Sigmoid colon (tissue), 7 donors: ENCODE measurements around the gene PDXDC1. TPM values are rescaled to one million over a fixed set of nuclear protein-coding genes. Genes with fewer than 3 reads are reported as not detected.
"Not testable (repeated sequence)": the region's sequence is repeated elsewhere in the genome, so short reads cannot be mapped to it uniquely, and the experiment has no call there.

Experiments
- DNase-seq: peaks from one replicate; pipeline ENCODE4 v3.0.0-alpha.2; 2019
- H3K27ac ChIP-seq, 4 donors: fragments of 200-600 bp; sonication (generic); one replicate each; pipeline ENCODE4 v1.5.1; 2016 to 2019; ENCODE audit warnings: mild to moderate bottlenecking in 1 of 4
- H3K27me3 ChIP-seq, 3 donors: fragments of 200-600 bp; sonication (generic); one replicate each; pipeline ENCODE4 v1.5.1; 2019; ENCODE audit warnings: mild to moderate bottlenecking in 1 of 3
- H3K36me3 ChIP-seq, 4 donors: fragments of 200-600 bp; sonication (generic); one replicate each; pipeline ENCODE4 v1.5.1; 2016 to 2019
- H3K4me1 ChIP-seq, 4 donors: fragments of 200-600 bp; sonication (generic); one replicate each; pipeline ENCODE4 v1.5.1; 2017 to 2019
- H3K4me3 ChIP-seq, 4 donors: fragments of 200-600 bp; sonication (generic); one replicate each; pipeline ENCODE4 v1.5.1; 2017 to 2019; ENCODE audit warnings: mild to moderate bottlenecking in 2 of 4, moderate library complexity in 1 of 4
- H3K9me3 ChIP-seq, 4 donors: fragments of 200-600 bp in 3 of 4; sonication (generic) in 3 of 4; one replicate each; pipeline versions ENCODE4 v1.5.1 to v1.6.1; 2013 to 2019
- POLR2A ChIP-seq, 2 donors: fragments of 450-650 bp; IDR thresholded peaks; one replicate each; pipeline ENCODE4 v1.6.1; 2016; ENCODE audit warnings: antibody characterized with exemption in 2 of 2, mild to moderate bottlenecking in 2 of 2, moderate library complexity in 2 of 2
- POLR2AphosphoS5 ChIP-seq, 4 donors: sonication (generic); formaldehyde crosslinking; IDR thresholded peaks; one replicate each; pipeline ENCODE4 v1.6.1; 2017; ENCODE audit warnings: antibody characterized with exemption in 4 of 4
- WGBS, 2 donors: extraction: QIAGEN DNeasy Blood & Tissue Kit; methylation state at CpG; one replicate each; pipeline ENCODE4 v1.1.7; 2013; 5-methylcytosine and 5-hydroxymethylcytosine counted together
- intact Hi-C: fragments of 100-400 bp; cut with DNase I; formaldehyde crosslinking; loops from one replicate; pipeline ENCODE4 v1.15.1; 2023
- polyA plus RNA-seq, 3 donors: library from polyadenylated mRNA; stranded (reverse); fragments of 200-250 nt; gene quantifications; one replicate each; pipeline ENCODE4 v1.2.3, GENCODE V29; 2013
- total RNA-seq, 4 donors: library from RNA; depleted of rRNA; stranded (reverse); fragments of >200 nt; gene quantifications; one replicate each; pipeline ENCODE4 v1.1.0, GENCODE V29; 2016
- donor health status: healthy with polysubstance abuse.
- donor health status: Bipolar disorder and iron deficiency.
- donor health status: healthy.

PDXDC1 gene
- total RNA-seq, result 10 to 100 TPM; 46.4 to 57.3 (median 52.2) TPM
- polyA plus RNA-seq, result 100 to 1,000 TPM in 1 of 3 donors, 10 to 100 TPM in 2; 94.3 to 112 (median 99.6) TPM

DNA sequence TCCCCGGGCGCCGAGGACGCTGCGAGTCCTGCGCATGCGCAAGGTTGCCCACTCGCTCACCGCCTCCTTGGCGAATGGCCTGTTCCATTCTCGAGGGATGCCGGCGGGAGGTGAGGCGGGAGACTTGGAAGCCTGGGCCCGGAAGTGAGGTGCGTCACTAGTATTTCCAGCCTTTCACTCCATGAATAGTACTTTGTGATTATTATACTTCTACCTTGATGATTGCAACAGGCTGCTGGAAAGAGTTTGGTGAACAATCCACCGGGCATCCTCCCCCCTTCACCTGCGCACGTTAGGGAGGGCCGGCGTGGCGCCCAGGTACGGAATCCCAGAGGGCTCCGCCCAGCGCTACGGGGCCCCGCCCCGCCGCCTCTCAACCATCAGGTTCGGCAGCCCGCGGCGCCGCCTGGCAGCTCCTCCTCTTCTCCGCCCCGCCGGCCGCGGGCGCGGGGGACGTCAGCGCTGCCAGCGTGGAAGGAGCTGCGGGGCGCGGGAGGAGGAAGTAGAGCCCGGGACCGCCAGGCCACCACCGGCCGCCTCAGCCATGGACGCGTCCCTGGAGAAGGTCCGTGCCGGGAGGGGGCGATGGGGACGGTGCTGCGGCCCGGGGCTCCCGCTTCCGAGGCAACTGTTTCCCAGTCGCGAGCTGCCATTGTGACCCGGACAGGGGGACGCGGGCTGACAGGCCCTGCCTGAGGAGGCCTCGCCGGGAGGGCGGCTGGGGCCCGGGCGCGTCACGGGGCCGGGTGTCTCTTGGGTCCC, at the start of gene PDXDC1:
PDXDC1 (plus strand) TSS at position 371 of the 762 bp plus-strand sequence; CDS start at position 545, 174 bp downstream.
- H3K9me3 ChIP-seq, H3K36me3 ChIP-seq, H3K27me3 ChIP-seq, intact Hi-C loops: not testable (repeated sequence)
- Histone ChIP-seq H3K27ac (peak within 1 kb of the TSS; percentile 84 to 95 (median 90)), H3K4me3 (peak within 1 kb of the TSS; percentile 60 to 87 (median 74)), H3K4me1 (peaks cover 0 to 23% (median 13%) of the 10 kb centered on the region in 4 donors)
- TF ChIP-seq POLR2A (IDR thresholded peaks at IDR 0.05) (peak; percentile 81 to 86), POLR2AphosphoS5 (IDR thresholded peaks at IDR 0.05) (peak; percentile 42 to 93 (median 69))
- DNase-seq, result peak; percentile 90
- 0 to 1% methylated on average over 74 of the region's 74 CpGs for WGBS, 2 donors

DNA sequence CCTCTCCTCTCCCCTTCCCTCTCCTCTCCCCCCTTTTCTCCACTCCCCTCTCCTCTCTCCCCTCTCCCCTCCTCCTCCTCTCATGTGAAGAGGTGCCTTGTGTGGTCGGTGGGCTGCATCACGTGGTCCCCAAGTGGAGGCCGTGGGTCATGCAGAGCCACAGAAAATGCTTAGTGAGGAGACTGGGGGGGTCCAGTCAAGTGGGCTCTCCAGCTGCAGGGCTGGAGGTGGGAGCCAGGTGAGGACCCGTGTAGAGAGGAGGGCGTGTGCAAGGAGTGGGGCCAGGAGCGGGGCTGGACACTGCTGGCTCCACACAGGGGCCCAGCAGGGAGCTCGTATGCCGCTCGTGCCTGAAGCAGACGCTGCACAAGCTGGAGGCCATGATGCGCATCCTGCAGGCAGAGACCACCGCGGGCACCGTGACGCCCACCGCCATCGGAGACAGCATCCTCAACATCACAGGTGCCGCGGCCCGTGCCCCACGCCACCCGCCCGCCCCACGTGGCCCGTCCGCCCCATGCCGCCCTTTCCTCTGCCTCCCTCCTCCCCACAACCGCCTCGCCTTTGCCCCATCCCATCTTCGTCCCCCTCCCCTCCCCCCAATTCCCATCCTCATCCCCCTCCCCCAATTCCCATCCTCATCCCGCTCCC, 46.6 kb upstream of the PDXDC1 start:
- H3K9me3 ChIP-seq, H3K36me3 ChIP-seq, H3K4me3 ChIP-seq, H3K27me3 ChIP-seq, H3K27ac ChIP-seq, H3K4me1 ChIP-seq, intact Hi-C loops: not testable (repeated sequence)
- 69 to 85% methylated on average over 6 of the region's 31 CpGs for WGBS, 2 donors
- peak; percentile 69 for DNase-seq

DNA sequence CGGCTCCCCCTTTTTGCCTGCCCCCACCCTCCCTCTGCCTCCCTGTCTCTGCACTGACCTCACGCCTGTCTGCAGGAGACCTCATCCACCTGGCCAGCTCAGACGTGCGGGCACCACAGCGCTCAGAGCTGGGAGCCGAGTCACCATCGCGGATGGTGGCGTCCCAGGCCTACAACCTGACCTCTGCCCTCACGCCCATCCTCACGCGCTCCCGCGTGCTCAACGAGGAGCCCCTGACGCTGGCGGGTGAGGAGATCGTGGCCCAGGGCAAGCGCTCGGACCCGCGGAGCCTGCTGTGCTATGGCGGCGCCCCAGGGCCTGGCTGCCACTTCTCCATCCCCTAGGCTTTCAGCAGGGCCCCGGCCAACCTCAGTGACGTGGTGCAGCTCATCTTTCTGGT, 45.6 kb upstream of the PDXDC1 start:
- WGBS, 2 donors, result 94 to 96% methylated on average over 19 of the region's 26 CpGs
- H3K4me1 ChIP-seq, H3K27me3 ChIP-seq, H3K4me3 ChIP-seq, intact Hi-C loops, H3K9me3 ChIP-seq, H3K27ac ChIP-seq, H3K36me3 ChIP-seq: not testable (repeated sequence)
- DNase-seq, result peak; percentile 30

DNA sequence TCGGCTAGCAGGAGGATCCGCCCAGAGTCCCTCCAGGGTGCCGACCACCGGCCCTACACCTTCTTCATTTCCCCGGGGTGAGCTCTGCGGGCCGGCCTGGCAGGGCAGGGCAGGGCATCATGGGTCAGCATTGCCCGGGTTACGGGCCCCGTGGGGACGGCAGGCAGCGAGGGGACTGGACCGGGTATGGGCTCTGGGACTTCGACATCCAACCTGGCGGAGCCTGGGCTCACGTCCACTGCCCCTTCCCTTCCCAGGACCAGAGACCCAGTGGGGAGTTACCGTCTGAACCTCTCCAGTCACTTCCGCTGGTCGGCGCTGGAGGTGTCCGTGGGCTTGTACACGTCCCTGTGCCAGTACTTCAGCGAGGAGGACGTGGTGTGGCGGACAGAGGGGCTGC, 44.6 kb upstream of the PDXDC1 start:
- intact Hi-C loops, H3K9me3 ChIP-seq, H3K4me1 ChIP-seq, H3K4me3 ChIP-seq, H3K27ac ChIP-seq, H3K27me3 ChIP-seq, H3K36me3 ChIP-seq: not testable (repeated sequence)
- peak; percentile 24 for DNase-seq
- WGBS, 2 donors, result 95 to 98% methylated on average over 10 to 15 of the region's 25 CpGs

- H3K27me3 ChIP-seq, H3K4me1 ChIP-seq, intact Hi-C loops, H3K9me3 ChIP-seq, H3K4me3 ChIP-seq, H3K36me3 ChIP-seq, H3K27ac ChIP-seq, DNase-seq: not testable (repeated sequence)
- 96 to 97% methylated on average over 9 of the region's 19 CpGs for WGBS, 2 donors
These were observed 43.9 kb upstream of the PDXDC1 start for GRCh38 chr16:14930971-14931370.

DNA sequence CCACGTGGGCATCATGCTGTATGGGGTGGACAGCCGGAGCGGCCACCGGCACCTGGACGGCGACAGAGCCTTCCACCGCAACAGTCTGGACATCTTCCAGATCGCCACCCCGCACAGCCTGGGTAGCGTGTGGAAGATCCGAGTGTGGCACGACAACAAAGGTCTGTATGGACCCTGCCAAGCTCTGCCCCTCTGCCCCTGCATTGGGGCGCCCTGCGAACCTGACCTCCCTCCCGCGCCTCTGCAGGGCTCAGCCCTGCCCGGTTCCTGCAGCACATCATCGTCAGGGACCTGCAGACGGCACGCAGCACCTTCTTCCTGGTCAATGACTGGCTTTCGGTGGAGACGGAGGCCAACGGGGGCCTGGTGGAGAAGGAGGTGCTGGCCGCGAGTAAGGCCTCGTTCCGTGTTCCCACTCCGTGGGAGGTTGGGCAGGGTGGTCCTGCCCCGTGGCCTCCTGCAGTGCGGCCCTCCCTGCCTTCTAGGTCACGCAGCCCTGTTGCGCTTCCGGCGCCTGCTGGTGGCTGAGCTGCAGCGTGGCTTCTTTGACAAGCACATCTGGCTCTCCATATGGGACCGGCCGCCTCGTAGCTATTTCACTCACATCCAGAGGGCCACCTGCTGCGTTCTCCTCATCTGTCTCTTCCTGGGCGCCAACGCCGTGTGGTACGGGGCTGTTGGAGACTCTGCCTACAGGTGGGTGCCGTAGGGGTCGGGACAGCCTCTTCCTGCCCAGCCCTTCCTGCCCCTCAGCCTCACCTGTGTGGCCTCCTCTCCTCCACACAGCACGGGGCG, 42.0 kb upstream of the PDXDC1 start:
- intact Hi-C loops, H3K27ac ChIP-seq, H3K9me3 ChIP-seq, DNase-seq, H3K27me3 ChIP-seq, H3K36me3 ChIP-seq, H3K4me1 ChIP-seq, H3K4me3 ChIP-seq: not testable (repeated sequence)
- 97 to 98% methylated on average over 28 to 29 of the region's 47 CpGs for WGBS, 2 donors

DNA sequence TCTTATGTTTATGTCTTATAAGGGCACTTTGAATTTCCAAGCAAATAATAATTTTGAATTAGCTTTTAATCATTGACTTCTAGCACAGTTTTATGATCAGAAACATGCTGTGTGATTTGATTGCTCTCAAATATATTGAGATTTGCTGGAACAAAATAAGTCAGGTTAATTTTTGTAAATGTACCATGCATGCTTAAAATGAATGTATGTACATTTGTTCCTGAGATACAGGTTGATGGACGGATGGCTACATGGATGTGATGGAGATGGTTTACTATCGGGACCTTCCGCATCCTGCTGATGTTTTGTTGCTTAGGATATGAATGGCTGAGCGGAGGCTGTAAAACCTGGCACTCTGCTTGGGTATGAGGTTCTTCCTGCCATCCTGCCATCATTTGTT, 37.7 kb upstream of the PDXDC1 start, which contains the start of gene NPIPA1:
NPIPA1 (plus strand) TSS at position 301 of the 400 bp plus-strand sequence; CDS start at position 301, 0 bp downstream.
- H3K27me3 ChIP-seq, H3K4me3 ChIP-seq, intact Hi-C loops, DNase-seq, H3K27ac ChIP-seq, H3K4me1 ChIP-seq, H3K9me3 ChIP-seq, H3K36me3 ChIP-seq: not testable (repeated sequence)
- WGBS, 2 donors, result no CpG with 5 or more reads among the region's 4 CpGs

DNA sequence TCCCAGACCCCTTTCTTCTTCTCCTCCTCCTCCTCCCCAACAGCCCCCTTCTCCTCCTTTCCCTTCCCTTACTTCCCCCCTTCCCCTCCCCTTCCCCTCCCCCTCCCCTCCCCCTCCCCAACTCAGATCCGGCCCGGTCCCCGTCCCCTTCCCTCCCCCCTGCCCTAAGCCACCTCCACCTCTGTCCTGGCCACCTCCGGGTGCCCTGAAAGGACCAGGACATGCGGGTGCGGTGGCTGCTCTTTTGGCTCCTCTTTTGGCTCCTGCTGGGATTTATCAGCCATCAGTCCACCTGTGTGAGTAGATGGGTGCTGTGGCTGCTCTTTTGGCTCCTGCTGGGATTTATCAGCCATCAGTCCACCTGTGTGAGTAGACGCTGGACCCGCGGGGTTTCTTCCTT, 36.8 kb upstream of the PDXDC1 start:
- H3K36me3 ChIP-seq, H3K27me3 ChIP-seq, H3K4me3 ChIP-seq, H3K9me3 ChIP-seq, intact Hi-C loops, H3K4me1 ChIP-seq, H3K27ac ChIP-seq, DNase-seq: not testable (repeated sequence)
- WGBS, 2 donors, result 84 to 85% methylated on average over 6 of the region's 9 CpGs

GRCh38 chr16:14942686-14943085, 32.1 kb upstream of the PDXDC1 start:
- WGBS, 2 donors, result 37 to 52% methylated on average over 3 of the region's 3 CpGs
- intact Hi-C loops, H3K36me3 ChIP-seq: not testable (repeated sequence)

More at GRCh38 chr16:14942686-14943085, 32.1 kb upstream of the PDXDC1 start:
- H3K4me1 ChIP-seq, H3K9me3 ChIP-seq, H3K27me3 ChIP-seq, H3K4me3 ChIP-seq, DNase-seq, H3K27ac ChIP-seq: not testable (repeated sequence)
